HG02973 (cell line): ENCODE measurements around the gene MOB3B.
A peak's percentile ranks its signal among the peaks of the same experiment; 100 is the strongest.

Experiments
- ATAC-seq: cut with Tn5 transposase; IDR thresholded peaks from one replicate; pipeline ENCODE4 v1.9.1; 2021; ENCODE audit warnings: moderate library complexity; ENCODE audit not compliant: unreplicated experiment

Gene MOB3B

GRCh38 chr9:27529316-27530278 lies at the start of gene MOB3B:
Gene MOB3B, minus strand, starts transcription at chr9:27529814. Its CDS starts 74,264 bp downstream, at chr9:27455550.
- peak; percentile 75 for ATAC-seq

GRCh38 chr9:27573634-27574590 lies 44.3 kb upstream of the MOB3B start:
- ATAC-seq: peak; percentile 77

GRCh38 chr9:27572918-27573633 lies 43.5 kb upstream of the MOB3B start, which contains the start of gene C9orf72:
Gene C9orf72, minus strand, starts transcription at chr9:27573481. Its CDS starts 6,361 bp downstream, at chr9:27567120.
- ATAC-seq: peak; percentile 45

GRCh38 chr9:27572566-27572917 lies 42.9 kb upstream of the MOB3B start:
- ATAC-seq: peak; percentile 42

- no peak for ATAC-seq
Measured at GRCh38 chr9:27572061-27572460, 42.4 kb upstream of the MOB3B start.

- ATAC-seq: no peak
Measured at GRCh38 chr9:27571011-27571410, 41.4 kb upstream of the MOB3B start.

- ATAC-seq: no peak
Measured at GRCh38 chr9:27569406-27569805, 39.8 kb upstream of the MOB3B start.

- no peak for ATAC-seq
Measured at GRCh38 chr9:27566118-27566517, 36.5 kb upstream of the MOB3B start.

GRCh38 chr9:27565696-27566095 lies 36.1 kb upstream of the MOB3B start:
- no peak for ATAC-seq

GRCh38 chr9:27564670-27565069 lies 35.1 kb upstream of the MOB3B start:
- no peak for ATAC-seq

- ATAC-seq: no peak
Measured at GRCh38 chr9:27563738-27564430, 34.3 kb upstream of the MOB3B start.

- ATAC-seq: peak; percentile 63
Measured at GRCh38 chr9:27561685-27562084, 32.1 kb upstream of the MOB3B start.

- ATAC-seq: no peak
Measured at GRCh38 chr9:27560457-27560856, 30.8 kb upstream of the MOB3B start.

- no peak for ATAC-seq
Measured at GRCh38 chr9:27558307-27558706, 28.7 kb upstream of the MOB3B start.

GRCh38 chr9:27556470-27556869 lies 26.9 kb upstream of the MOB3B start:
- ATAC-seq: no peak

- ATAC-seq: no peak
Measured at GRCh38 chr9:27554712-27555111, 25.1 kb upstream of the MOB3B start.

- ATAC-seq: no peak
Measured at GRCh38 chr9:27549196-27549755, 19.7 kb upstream of the MOB3B start.

- no peak for ATAC-seq
Measured at GRCh38 chr9:27548055-27548741, 18.6 kb upstream of the MOB3B start.

GRCh38 chr9:27545471-27545870 lies 15.9 kb upstream of the MOB3B start:
- ATAC-seq: no peak
